ENCODE data around the gene PLEKHM3. TPM values are rescaled to one million over a fixed set of nuclear protein-coding genes. Genes with fewer than 3 reads are reported as not detected.

The PLEKHM3 gene
- total and polyA plus RNA-seq, 2 donors (not counting 3 experiments of a cell fraction or from before 2014, with no cell fraction given): 3.1 to 9.1 TPM

DNA sequence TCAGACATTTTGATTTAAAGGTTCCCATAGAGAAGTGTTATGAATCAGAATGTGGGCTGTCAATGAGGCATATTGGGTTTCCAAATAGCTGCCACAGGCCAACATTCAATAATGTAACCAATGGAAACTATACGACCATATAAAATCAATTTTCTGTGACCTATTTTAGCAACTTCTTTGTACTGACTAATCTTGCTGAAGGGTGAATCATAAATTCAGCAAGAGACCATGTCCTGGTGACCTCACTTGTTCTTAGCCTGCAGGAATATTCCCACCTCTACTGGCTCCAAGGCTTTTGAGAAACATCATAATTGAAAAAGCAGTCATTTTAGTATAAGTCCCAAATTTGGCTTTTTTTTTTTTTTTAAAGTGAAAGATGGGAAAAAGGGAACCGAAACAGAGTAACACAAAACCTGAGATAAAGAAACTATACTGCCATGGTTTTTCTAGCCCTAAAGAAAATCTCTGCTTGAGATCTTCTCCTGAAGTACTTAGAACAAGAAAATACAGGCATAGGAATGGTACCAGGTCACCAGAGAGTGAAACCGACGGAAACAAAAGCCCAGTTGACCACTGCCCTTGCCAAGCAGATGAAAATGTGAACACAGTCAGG lies 32.1 kb downstream of the PLEKHM3 start:
- Histone ChIP-seq H3K4me2 (ENCODE audit: insufficient read depth, low read length) (no peak overlapping the region), H3K27me3 (ENCODE audit: control insufficient read depth in 2 of 2, insufficient read depth in 2 of 2, low read length in 2 of 2) (no peaks in the 10 kb centered on the region), H2AFZ (ENCODE audit: low read depth, low read length) (no peak overlapping the region), H3K9ac (replicated peaks; ENCODE audit: extremely low read depth, insufficient read depth, low read length) (no peak overlapping the region), H4K20me1 (replicated peaks; ENCODE audit: control insufficient read depth, extremely low read depth, insufficient read depth, low read length) (no peaks in the 10 kb centered on the region), H3K36me3 (ENCODE audit: control insufficient read depth in 2 of 2, extremely low read depth in 1 of 2, insufficient read depth in 2 of 2, low read length in 2 of 2) (no peaks in the 10 kb centered on the region), H3K4me3 (replicated peaks in 1 of 3; ENCODE audit: insufficient read depth in 1 of 3, low read depth in 1 of 3, low read length in 3 of 3) (no peak overlapping the region), H3K9me1 (replicated peaks; ENCODE audit: control insufficient read depth, extremely low read depth, insufficient read depth, low read length) (no peaks in the 10 kb centered on the region), H3K4me1 (ENCODE audit: control insufficient read depth, extremely low read depth, insufficient read depth, low read length) (no peaks in the 10 kb centered on the region), H3K9me3 (replicated peaks; ENCODE audit: control insufficient read depth, insufficient read depth, low read length) (no peaks in the 10 kb centered on the region), H3K79me2 (ENCODE audit: control insufficient read depth, insufficient read depth, low read length) (no peaks in the 10 kb centered on the region), H3K27ac (ENCODE audit: insufficient read depth, low read depth, low read length) (no peak overlapping the region)
- intact Hi-C loops (cut with micrococcal nuclease): no loop called here
- TF ChIP-seq GATA2 (IDR thresholded peaks at IDR 0.05; ENCODE audit: insufficient read depth, insufficient read length, low read depth, low read length): no peak
- TF ChIP-seq FOS (IDR thresholded peaks at IDR 0.05; ENCODE audit: borderline replicate concordance, insufficient read depth, low read length): peak; percentile 28
- dilution Hi-C loops (cut with MboI; ENCODE audit: extremely low pct_ligation_motif_present, low sequenced_read_pairs): no loop called here
- POLR2A ChIA-PET: no interaction called here
- CTCF ChIA-PET: no interaction called here
- FAIRE-seq (no peak), DNase-seq (ENCODE audit: low read depth, low spot score) (no peak)
- BruUV-seq (replicated peaks): no TSS peak

DNA sequence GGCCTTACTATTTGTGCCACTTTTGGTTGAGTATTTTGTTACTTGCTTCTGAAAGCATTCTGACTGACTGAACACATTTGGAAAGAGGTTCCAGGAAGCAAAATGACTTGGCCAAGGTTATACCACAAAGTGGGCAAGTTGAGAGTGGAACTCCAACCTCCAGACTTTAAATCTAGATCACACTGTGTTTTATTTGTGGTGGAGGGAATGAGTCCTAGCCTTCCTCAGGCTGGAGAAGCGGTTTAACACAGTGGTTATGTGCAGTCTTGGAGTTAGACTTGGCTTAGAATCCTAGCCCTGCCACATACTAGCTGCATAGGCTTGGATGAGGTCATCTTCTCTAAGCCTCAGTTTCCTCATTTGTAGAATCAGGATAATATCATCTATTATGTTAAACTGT lies 33.4 kb downstream of the PLEKHM3 start:
- Histone ChIP-seq H3K36me3 (ENCODE audit: control insufficient read depth in 2 of 2, extremely low read depth in 1 of 2, insufficient read depth in 2 of 2, low read length in 2 of 2) (no peaks in the 10 kb centered on the region), H2AFZ (ENCODE audit: low read depth, low read length) (no peak overlapping the region), H3K4me1 (ENCODE audit: control insufficient read depth, extremely low read depth, insufficient read depth, low read length) (no peaks in the 10 kb centered on the region), H3K4me2 (ENCODE audit: insufficient read depth, low read length) (no peak overlapping the region), H4K20me1 (replicated peaks; ENCODE audit: control insufficient read depth, extremely low read depth, insufficient read depth, low read length) (no peaks in the 10 kb centered on the region), H3K4me3 (replicated peaks in 1 of 3; ENCODE audit: insufficient read depth in 1 of 3, low read depth in 1 of 3, low read length in 3 of 3) (no peak overlapping the region), H3K9me1 (replicated peaks; ENCODE audit: control insufficient read depth, extremely low read depth, insufficient read depth, low read length) (no peaks in the 10 kb centered on the region), H3K9ac (replicated peaks; ENCODE audit: extremely low read depth, insufficient read depth, low read length) (no peak overlapping the region), H3K79me2 (ENCODE audit: control insufficient read depth, insufficient read depth, low read length) (no peaks in the 10 kb centered on the region), H3K9me3 (replicated peaks; ENCODE audit: control insufficient read depth, insufficient read depth, low read length) (no peaks in the 10 kb centered on the region), H3K27me3 (ENCODE audit: control insufficient read depth in 2 of 2, insufficient read depth in 2 of 2, low read length in 2 of 2) (no peaks in the 10 kb centered on the region), H3K27ac (ENCODE audit: insufficient read depth, low read depth, low read length) (no peak overlapping the region)
- dilution Hi-C loops (cut with MboI; ENCODE audit: extremely low pct_ligation_motif_present, low sequenced_read_pairs): no loop called here
- DNase-seq (ENCODE audit: low read depth, low spot score) (no peak), FAIRE-seq (peak; percentile 24)
- BruUV-seq (replicated peaks): no TSS peak
- ChIA-PET POLR2A (no interaction called here), CTCF (interaction anchor here (1.1 kb wide), 1 partner anchor 48 kb away, joined by 3 read pairs; no protein-coding TSS in a partner anchor)
- TF ChIP-seq GATA2 (IDR thresholded peaks at IDR 0.05; ENCODE audit: insufficient read depth, insufficient read length, low read depth, low read length): no peak
- no peak for TF ChIP-seq JUN (IDR thresholded peaks at IDR 0.05; ENCODE audit: borderline replicate concordance, insufficient read depth, insufficient read length, low read depth)
- TF ChIP-seq POLR2A (IDR thresholded peaks at IDR 0.05; ENCODE audit: low read depth, low read length): no peak
- no peak for TF ChIP-seq EZH2 (IDR thresholded peaks at IDR 0.05; ENCODE audit: borderline replicate concordance, low read depth, low read length, severe bottlenecking)
- TF ChIP-seq MAX (IDR thresholded peaks at IDR 0.05; ENCODE audit: insufficient read depth, insufficient read length): no peak
- TF ChIP-seq FOS (IDR thresholded peaks at IDR 0.05; ENCODE audit: borderline replicate concordance, insufficient read depth, low read length): no peak
- TF ChIP-seq, protein P1, sequence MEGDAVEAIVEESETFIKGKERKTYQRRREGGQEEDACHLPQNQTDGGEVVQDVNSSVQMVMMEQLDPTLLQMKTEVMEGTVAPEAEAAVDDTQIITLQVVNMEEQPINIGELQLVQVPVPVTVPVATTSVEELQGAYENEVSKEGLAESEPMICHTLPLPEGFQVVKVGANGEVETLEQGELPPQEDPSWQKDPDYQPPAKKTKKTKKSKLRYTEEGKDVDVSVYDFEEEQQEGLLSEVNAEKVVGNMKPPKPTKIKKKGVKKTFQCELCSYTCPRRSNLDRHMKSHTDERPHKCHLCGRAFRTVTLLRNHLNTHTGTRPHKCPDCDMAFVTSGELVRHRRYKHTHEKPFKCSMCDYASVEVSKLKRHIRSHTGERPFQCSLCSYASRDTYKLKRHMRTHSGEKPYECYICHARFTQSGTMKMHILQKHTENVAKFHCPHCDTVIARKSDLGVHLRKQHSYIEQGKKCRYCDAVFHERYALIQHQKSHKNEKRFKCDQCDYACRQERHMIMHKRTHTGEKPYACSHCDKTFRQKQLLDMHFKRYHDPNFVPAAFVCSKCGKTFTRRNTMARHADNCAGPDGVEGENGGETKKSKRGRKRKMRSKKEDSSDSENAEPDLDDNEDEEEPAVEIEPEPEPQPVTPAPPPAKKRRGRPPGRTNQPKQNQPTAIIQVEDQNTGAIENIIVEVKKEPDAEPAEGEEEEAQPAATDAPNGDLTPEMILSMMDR (IDR thresholded peaks at IDR 0.05; ENCODE audit: extremely low read depth in 1 of 2, insufficient read depth in 1 of 2, low read depth in 1 of 2, low read length in 2 of 2): no peak
- TF ChIP-seq POLR2AphosphoS5 (IDR thresholded peaks at IDR 0.05; ENCODE audit: insufficient read depth, low read depth, low read length): no peak
- no peak for TF ChIP-seq MYC (IDR thresholded peaks at IDR 0.05; ENCODE audit: low read depth, low read length)
- intact Hi-C loops (cut with micrococcal nuclease): no loop called here
